Esophagus muscularis mucosa (tissue), 4 donors: ENCODE data around the gene CFAP97. TPM values are rescaled to one million over a fixed set of nuclear protein-coding genes. Genes with fewer than 3 reads are reported as not detected.

Source experiments
- DNase-seq: peaks from one replicate; pipeline ENCODE4 v3.0.0-alpha.2; 2017; ENCODE audit errors: extremely low spot score
- H3K27ac ChIP-seq, 4 donors: fragments of 200-600 bp; sonication (generic); replicated peaks in 1 of 4; 1 replicate in 3 of 4; 2 replicates in 1 of 4; pipeline ENCODE4 v1.5.1; 2016 to 2019; ENCODE audit warnings: mild to moderate bottlenecking in 1 of 4
- H3K27me3 ChIP-seq, 4 donors: fragments of 200-600 bp; sonication (generic); one replicate each; pipeline versions ENCODE4 v1.5.1 to v1.6.0; 2016 to 2019
- H3K36me3 ChIP-seq, 4 donors: fragments of 200-600 bp; sonication (generic); one replicate each; pipeline ENCODE4 v1.5.1; 2016 to 2019
- H3K4me1 ChIP-seq, 4 donors: fragments of 200-600 bp; sonication (generic); one replicate each; pipeline ENCODE4 v1.5.1; 2016 to 2019
- H3K4me3 ChIP-seq, 4 donors: fragments of 200-600 bp; sonication (generic); 1 replicate in 2 of 4; 2 replicates in 2 of 4; pipeline ENCODE4 v1.5.1; 2016 to 2019; ENCODE audit warnings: mild to moderate bottlenecking in 4 of 4, moderate library complexity in 1 of 4
- H3K9me3 ChIP-seq, 4 donors: fragments of 200-600 bp; sonication (generic); 1 replicate in 3 of 4; 2 replicates in 1 of 4; pipeline ENCODE4 v1.5.1; 2016 to 2019
- CTCF ChIP-seq, 3 experiments: fragments of 200-600 bp in 2 of 3; fragments of 450-650 bp in 1 of 3; sonication (generic) in 2 of 3; IDR thresholded peaks; one replicate each; pipeline ENCODE4 v1.5.1; 2017 to 2019; ENCODE audit warnings: antibody characterized with exemption in 3 of 3, mild to moderate bottlenecking in 2 of 3, moderate library complexity in 1 of 3
- EP300 ChIP-seq: sonication (generic); formaldehyde crosslinking; IDR thresholded peaks from one replicate; pipeline ENCODE4 v1.6.1; 2017; ENCODE audit warnings: antibody characterized with exemption
- POLR2A ChIP-seq: fragments of 450-650 bp; IDR thresholded peaks from one replicate; pipeline ENCODE4 v1.6.1; 2017; ENCODE audit warnings: antibody characterized with exemption, moderate library complexity, mild to moderate bottlenecking, low read depth
- POLR2AphosphoS5 ChIP-seq, 2 donors: sonication (generic); formaldehyde crosslinking; IDR thresholded peaks; one replicate each; pipeline ENCODE4 v1.6.1; 2017; ENCODE audit warnings: antibody characterized with exemption in 2 of 2
- WGBS: methylation state at CpG from one replicate; pipeline ENCODE4 v1.1.5; 2018; 5-methylcytosine and 5-hydroxymethylcytosine counted together
- intact Hi-C: fragments of 100-400 bp; cut with DNase I; formaldehyde crosslinking; loops from one replicate; pipeline ENCODE4 v1.15.1; 2023
- total RNA-seq, 4 donors: library from RNA; depleted of rRNA; stranded (reverse); fragments of >200 nt; gene quantifications; one replicate each; pipeline versions ENCODE4 v1.1.0 to v1.2.1, GENCODE V29; 2016

The CFAP97 gene
- total RNA-seq, 4 donors from 2014 or later: 30.2 to 36.8 (median 35.1) TPM

GRCh38 chr4:185142564-185142911 lies 61.3 kb downstream of the CFAP97 start:
- 10% methylated on average over 9 of the region's 11 CpGs for WGBS
- H3K4me1 ChIP-seq: peaks cover 12 to 43% (median 41%) of the 10 kb centered on the region in 4 donors
- H3K27ac ChIP-seq: peak overlapping the region; percentile 93 to 96 (median 96)
- H3K9me3 ChIP-seq: no peaks in the 10 kb centered on the region
- intact Hi-C loops: loop anchor here (10.0 kb wide), 1 partner anchor 318 kb away; the partner anchor contains the start of gene ACSL1
- DNase-seq: no peak
- H3K4me3 ChIP-seq: peak overlapping the region; percentile 71 to 90 (median 76)
- no peak for TF ChIP-seq EP300
- no peak for TF ChIP-seq POLR2AphosphoS5 (IDR thresholded peaks at IDR 0.05)
- TF ChIP-seq POLR2A: no peak
- no peak for TF ChIP-seq CTCF (IDR thresholded peaks at IDR 0.05)
- no peaks in the 10 kb centered on the region for H3K27me3 ChIP-seq
- peaks cover 0 to 32% (median 11%) of the 10 kb centered on the region in 4 donors for H3K36me3 ChIP-seq

GRCh38 chr4:185141777-185142176 lies 62.0 kb downstream of the CFAP97 start:
- no peak for DNase-seq
- intact Hi-C loops: loop anchor here (10.0 kb wide), 1 partner anchor 317 kb away; the partner anchor contains the start of gene ACSL1
- Histone ChIP-seq H3K27me3 (no peaks in the 10 kb centered on the region), H3K4me1 (peaks cover 19 to 41% (median 39%) of the 10 kb centered on the region in 4 donors), H3K36me3 (peaks cover 0 to 24% (median 5%) of the 10 kb centered on the region in 4 donors), H3K4me3 (no peak overlapping the region), H3K27ac (peak overlapping the region; percentile 93 to 96 (median 96)), H3K9me3 (no peaks in the 10 kb centered on the region)
- WGBS: 89% methylated on average over 6 of the region's 6 CpGs
- TF ChIP-seq CTCF (IDR thresholded peaks at IDR 0.05) (no peak), POLR2AphosphoS5 (IDR thresholded peaks at IDR 0.05) (no peak), POLR2A (no peak), EP300 (no peak)

GRCh38 chr4:185139736-185140135 lies 64.1 kb downstream of the CFAP97 start:
- peak; percentile 78 for DNase-seq
- intact Hi-C loops: loop anchor here (10.0 kb wide), 1 partner anchor 315 kb away; the partner anchor contains the start of gene ACSL1
- WGBS: 89% methylated on average over 6 of the region's 6 CpGs
- TF ChIP-seq POLR2A (no peak), CTCF (IDR thresholded peaks at IDR 0.05) (no peak), EP300 (no peak), POLR2AphosphoS5 (IDR thresholded peaks at IDR 0.05) (no peak)
- Histone ChIP-seq H3K4me1 (peaks cover 19 to 20% (median 19%) of the 10 kb centered on the region in 4 donors), H3K27ac (no peak overlapping the region), H3K4me3 (no peak overlapping the region), H3K36me3 (peaks cover 0 to 5% (median 0%) of the 10 kb centered on the region in 4 donors), H3K9me3 (no peaks in the 10 kb centered on the region), H3K27me3 (no peaks in the 10 kb centered on the region)

- intact Hi-C loops: no loop called here
- Histone ChIP-seq H3K27ac (no peak overlapping the region), H3K36me3 (no peaks in the 10 kb centered on the region), H3K9me3 (no peaks in the 10 kb centered on the region), H3K4me3 (no peak overlapping the region), H3K4me1 (peaks cover 8 to 15% (median 9%) of the 10 kb centered on the region in 4 donors), H3K27me3 (no peaks in the 10 kb centered on the region)
- WGBS: 59% methylated on average over 10 of the region's 10 CpGs
- no peak for TF ChIP-seq EP300
- TF ChIP-seq CTCF (IDR thresholded peaks at IDR 0.05): no peak
- TF ChIP-seq POLR2A: no peak
- TF ChIP-seq POLR2AphosphoS5 (IDR thresholded peaks at IDR 0.05): no peak
- peak; percentile 5 for DNase-seq
Observed at GRCh38 chr4:185138161-185138560, 65.6 kb downstream of the CFAP97 start.
